CD14-positive monocyte (primary cell): ENCODE data around the gene TMEM147. TPM values are rescaled to one million over a fixed set of nuclear protein-coding genes. Genes with fewer than 3 reads are reported as not detected.

Experiments used
- DNase-seq, 3 donors: peaks; one replicate each; pipeline ENCODE4 v3.0.0-alpha.2; 2011 to 2022
- H2AFZ ChIP-seq: 2 replicates; pipeline ENCODE4 v1.6.0; 2012; ENCODE audit warnings: mild to moderate bottlenecking, low read depth, low read length, inconsistent platforms; ENCODE audit not compliant: insufficient read depth, poor library complexity, severe bottlenecking
- H3K27ac ChIP-seq, 2 donors: 1 replicate in 1 of 2; 2 replicates in 1 of 2; pipeline ENCODE4 v1.5.1; 2012 to 2013; ENCODE audit warnings: low read length in 2 of 2, control low read depth in 1 of 2, inconsistent platforms in 1 of 2, low read depth in 1 of 2, mild to moderate bottlenecking in 1 of 2
- H3K27me3 ChIP-seq, 2 donors: one replicate each; pipeline versions ENCODE4 v1.6.0 to v1.6.1; 2011 to 2013; ENCODE audit warnings: low read length in 2 of 2; ENCODE audit not compliant: control insufficient read depth in 2 of 2, insufficient read depth in 2 of 2
- H3K36me3 ChIP-seq, 2 donors: replicated peaks in 1 of 2; 1 replicate in 1 of 2; 2 replicates in 1 of 2; pipeline versions ENCODE4 v1.5.1 to v1.6.1; 2012 to 2013; ENCODE audit warnings: low read length in 2 of 2, control low read depth in 1 of 2, inconsistent platforms in 1 of 2, mild to moderate bottlenecking in 1 of 2; ENCODE audit not compliant: insufficient read depth in 2 of 2, control insufficient read depth in 1 of 2
- H3K4me1 ChIP-seq, 2 donors: 1 replicate in 1 of 2; 2 replicates in 1 of 2; pipeline versions ENCODE4 v1.5.1 to v1.6.1; 2012 to 2013; ENCODE audit warnings: low read length in 2 of 2, control low read depth in 1 of 2, inconsistent platforms in 1 of 2, mild to moderate bottlenecking in 1 of 2, moderate library complexity in 1 of 2; ENCODE audit not compliant: insufficient read depth in 2 of 2, control insufficient read depth in 1 of 2
- H3K4me2 ChIP-seq: replicated peaks from 2 replicates; pipeline ENCODE3; 2012; ENCODE audit warnings: low read length, moderate library complexity, mild to moderate bottlenecking; ENCODE audit not compliant: poor library complexity, severe bottlenecking; ENCODE audit errors: extremely low read depth
- H3K4me3 ChIP-seq, 3 experiments: fragments of 200-600 bp in 1 of 3; sonication (generic) in 1 of 3; replicated peaks in 1 of 3; 1 replicate in 2 of 3; 2 replicates in 1 of 3; pipeline ENCODE4 v1.5.1; 2011 to 2013; ENCODE audit warnings: low read length in 3 of 3, mild to moderate bottlenecking in 3 of 3, control low read depth in 2 of 3, low read depth in 2 of 3, inconsistent platforms in 1 of 3, moderate library complexity in 1 of 3
- H3K79me2 ChIP-seq: 2 replicates; pipeline ENCODE4 v1.6.0; 2012; ENCODE audit warnings: mild to moderate bottlenecking, control low read depth, inconsistent platforms, low read length, moderate library complexity; ENCODE audit not compliant: insufficient read depth
- H3K9ac ChIP-seq: 2 replicates; pipeline ENCODE4 v1.6.0; 2017; ENCODE audit warnings: low read length, mild to moderate bottlenecking; ENCODE audit not compliant: insufficient read depth, poor library complexity, severe bottlenecking
- H3K9me3 ChIP-seq, 2 donors: replicated peaks in 1 of 2; 1 replicate in 1 of 2; 2 replicates in 1 of 2; pipeline versions ENCODE4 v1.5.1 to v1.6.1; 2012 to 2013; ENCODE audit warnings: low read length in 2 of 2, control low read depth in 1 of 2; ENCODE audit not compliant: control insufficient read depth in 1 of 2, insufficient read depth in 1 of 2
- H4K20me1 ChIP-seq: 2 replicates; pipeline ENCODE4 v1.6.0; 2012; ENCODE audit warnings: mild to moderate bottlenecking, low read length, control low read depth, moderate library complexity; ENCODE audit not compliant: insufficient read depth
- H3K27ac Mint-ChIP-seq, 7 donors: one replicate each; pipeline ENCODE4 v1.8.0; 2020; ENCODE audit warnings: mild to moderate bottlenecking in 7 of 7, mixed read lengths in 7 of 7, moderate library complexity in 6 of 7, inconsistent platforms in 2 of 7
- H3K27me3 Mint-ChIP-seq, 3 donors: one replicate each; pipeline ENCODE4 v1.8.0; 2021 to 2022; ENCODE audit warnings: low read depth in 3 of 3, mild to moderate bottlenecking in 3 of 3, mixed read lengths in 3 of 3, moderate library complexity in 3 of 3, inconsistent platforms in 1 of 3
- H3K36me3 Mint-ChIP-seq, 2 donors: one replicate each; pipeline ENCODE4 v1.8.0; 2020; ENCODE audit warnings: mixed read lengths in 2 of 2, inconsistent platforms in 1 of 2, mild to moderate bottlenecking in 1 of 2
- H3K4me1 Mint-ChIP-seq: one replicate; pipeline ENCODE4 v1.8.0; 2020; ENCODE audit warnings: mild to moderate bottlenecking, mixed read lengths
- H3K4me3 Mint-ChIP-seq, 2 donors: one replicate each; pipeline ENCODE4 v1.8.0; 2020; ENCODE audit warnings: mild to moderate bottlenecking in 2 of 2, mixed read lengths in 2 of 2, moderate library complexity in 1 of 2
- H3K9me3 Mint-ChIP-seq, 7 donors: one replicate each; pipeline ENCODE4 v1.8.0; 2020 to 2022; ENCODE audit warnings: mixed read lengths in 7 of 7, mild to moderate bottlenecking in 6 of 7, moderate library complexity in 6 of 7, inconsistent platforms in 2 of 7
- CTCF ChIP-seq: fragments of 200-600 bp; IDR thresholded peaks from one replicate; pipeline ENCODE4 v1.8.0; 2022; ENCODE audit warnings: antibody characterized with exemption, mild to moderate bottlenecking
- WGBS: methylation state at CpG from one replicate; pipeline ENCODE4 v1.1.5; 2013; ENCODE audit warnings: missing lambda C conversion rate; ENCODE audit not compliant: insufficient coverage; 5-methylcytosine and 5-hydroxymethylcytosine counted together
- intact Hi-C, 2 donors: fragments of 100-400 bp; cut with micrococcal nuclease; formaldehyde crosslinking; loops; one replicate each; pipeline versions ENCODE4 v1.15.0 to v1.15.1; 2023
- polyA plus RNA-seq, 3 donors: library from polyadenylated mRNA; depleted of rRNA in 1 of 3; unstranded in 2 of 3; stranded (reverse) in 1 of 3; fragments of 300-500 nt in 2 of 3; fragments of >200 nt in 1 of 3; fragmentation: Illumina TruSeq in 2 of 3; gene quantifications; 1 replicate in 2 of 3; 2 replicates in 1 of 3; pipeline ENCODE4 v1.2.3, GENCODE V29; 2012 to 2021

Gene TMEM147
- polyA plus RNA-seq, 3 donors: 75.5 to 165 (median 165) TPM

DNA sequence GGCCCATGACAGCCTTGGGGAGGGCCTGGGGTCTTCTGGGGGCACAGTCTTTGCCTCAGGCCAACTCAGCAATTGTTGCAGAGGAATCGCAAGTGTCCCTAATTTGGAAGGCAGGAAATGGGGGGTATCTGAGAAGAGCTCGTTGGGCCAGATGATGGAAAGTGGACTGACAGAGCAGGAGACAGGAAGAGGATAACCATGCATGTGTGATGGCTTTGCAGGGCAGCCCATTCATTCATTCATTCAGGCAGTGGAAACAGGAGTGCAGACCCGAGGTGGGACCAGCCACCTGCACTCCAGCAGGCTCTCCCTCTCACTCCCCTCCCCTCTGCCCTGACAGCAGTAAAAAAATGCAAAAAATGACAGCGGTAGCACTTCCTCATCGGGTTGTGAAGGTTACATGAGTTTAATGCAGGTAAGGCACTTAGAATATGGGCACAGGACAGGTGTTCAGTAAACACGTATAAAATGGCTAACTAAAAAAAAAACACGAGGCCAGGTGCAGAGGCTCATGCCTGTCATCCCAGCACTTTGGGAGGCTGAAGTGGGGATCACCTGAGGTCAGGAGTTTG lies 5.0 kb upstream of the TMEM147 start:
- Mint-ChIP-seq H3K4me1 (peaks cover 13% of the 10 kb centered on the region), H3K27ac (no peak overlapping the region), H3K4me3 (no peak overlapping the region), H3K36me3 (peaks cover 7 to 8% of the 10 kb centered on the region in 2 donors), H3K9me3 (no peaks in the 10 kb centered on the region), H3K27me3 (peaks cover 2 to 4% (median 2%) of the 10 kb centered on the region in 3 donors)
- no peaks in the 10 kb centered on the region for H3K79me2 ChIP-seq
- no peak for TF ChIP-seq CTCF
- peaks cover 10 to 13% of the 10 kb centered on the region in 2 donors for H3K4me1 ChIP-seq
- H3K9ac ChIP-seq: no peak overlapping the region
- H3K36me3 ChIP-seq: no peaks in the 10 kb centered on the region
- no peaks in the 10 kb centered on the region for H3K9me3 ChIP-seq
- H3K27me3 ChIP-seq: no peaks in the 10 kb centered on the region
- no peaks in the 10 kb centered on the region for H4K20me1 ChIP-seq
- H3K4me2 ChIP-seq: no peak overlapping the region
- H3K27ac ChIP-seq: no peak overlapping the region
- intact Hi-C loops: no loop called here
- DNase-seq: no peak
- WGBS: 61% methylated on average over 3 of the region's 7 CpGs
- no peak overlapping the region for H2AFZ ChIP-seq
- no peak overlapping the region for H3K4me3 ChIP-seq

GRCh38 chr19:35542209-35542608 lies 3.2 kb upstream of the TMEM147 start:
- Mint-ChIP-seq H3K27me3 (peaks cover 0 to 2% (median 2%) of the 10 kb centered on the region in 3 donors), H3K36me3 (peaks cover 12 to 13% of the 10 kb centered on the region in 2 donors), H3K27ac (peak overlapping the region in 1 of 7 donors; percentile 16), H3K9me3 (no peaks in the 10 kb centered on the region), H3K4me3 (no peak overlapping the region), H3K4me1 (peaks cover 24% of the 10 kb centered on the region)
- Histone ChIP-seq H2AFZ (no peak overlapping the region), H3K79me2 (peaks cover 8% of the 10 kb centered on the region), H3K9ac (no peak overlapping the region), H3K36me3 (peaks cover 0 to 2% of the 10 kb centered on the region in 2 donors), H3K27ac (no peak overlapping the region), H3K4me1 (peaks cover 21 to 28% of the 10 kb centered on the region in 2 donors), H4K20me1 (no peaks in the 10 kb centered on the region), H3K27me3 (no peaks in the 10 kb centered on the region), H3K9me3 (no peaks in the 10 kb centered on the region), H3K4me2 (no peak overlapping the region), H3K4me3 (no peak overlapping the region)
- no peak for TF ChIP-seq CTCF
- WGBS: 100% methylated on average over 4 of the region's 11 CpGs
- no peak for DNase-seq
- intact Hi-C loops: no loop called here
